ENCODE data around the gene SLC7A14.

GRCh38 chr3:170467007-170467406 lies 118.9 kb downstream of the SLC7A14 start:
- no peak for TF ChIP-seq POLR2AphosphoS5 (IDR thresholded peaks at IDR 0.05; ENCODE audit: borderline replicate concordance, low read depth, low read length)
- no peak for TF ChIP-seq FOXP2 (optimal IDR thresholded peaks at IDR 0.05; ENCODE audit: control extremely low read depth, extremely low read length, insufficient read depth)
